COLO668 (cell line): ENCODE measurements around the gene FAM83F.
"Not testable (repeated sequence)": the region's sequence is repeated elsewhere in the genome, so short reads cannot be mapped to it uniquely, and the experiment has no call there.

Experiments used
- DNase-seq: peaks from one replicate; lab custom pipeline; 2025; ENCODE audit not compliant: unreplicated experiment; lab: John Stamatoyannopoulos, UW

The FAM83F gene

GRCh38 chr22:40014667-40015248 lies 20.0 kb downstream of the FAM83F start:
- no peak for DNase-seq

- no peak for DNase-seq
Measured at GRCh38 chr22:40015358-40015976, 20.7 kb downstream of the FAM83F start.

- DNase-seq, result no peak
Measured at GRCh38 chr22:40018051-40018450, 23.3 kb downstream of the FAM83F start.

GRCh38 chr22:40019100-40019499 lies 24.3 kb downstream of the FAM83F start:
- no peak for DNase-seq

- DNase-seq, result no peak
Measured at GRCh38 chr22:40020956-40021355, 26.2 kb downstream of the FAM83F start.

GRCh38 chr22:40021401-40022000 lies 26.7 kb downstream of the FAM83F start:
- peak; percentile 25 for DNase-seq

GRCh38 chr22:40022536-40023240 lies 27.9 kb downstream of the FAM83F start:
- DNase-seq, result no peak

GRCh38 chr22:40023341-40023841 lies 28.6 kb downstream of the FAM83F start:
- no peak for DNase-seq

GRCh38 chr22:40024201-40025061 lies 29.7 kb downstream of the FAM83F start:
- DNase-seq, result peak; percentile 81

- DNase-seq, result not testable (repeated sequence)
Measured at GRCh38 chr22:40025062-40025379, 30.3 kb downstream of the FAM83F start.

GRCh38 chr22:40025856-40026255 lies 31.1 kb downstream of the FAM83F start:
- no peak for DNase-seq

- no peak for DNase-seq
Measured at GRCh38 chr22:40026641-40027040, 31.9 kb downstream of the FAM83F start.

GRCh38 chr22:40027191-40028097 lies 32.7 kb downstream of the FAM83F start:
- no peak for DNase-seq

- DNase-seq, result no peak
Measured at GRCh38 chr22:40028098-40028425, 33.3 kb downstream of the FAM83F start.

GRCh38 chr22:40029189-40029890 lies 34.6 kb downstream of the FAM83F start:
- DNase-seq, result no peak

- no peak for DNase-seq
Measured at GRCh38 chr22:40030026-40030757, 35.4 kb downstream of the FAM83F start.

- no peak for DNase-seq
Measured at GRCh38 chr22:40030758-40031095, 36.0 kb downstream of the FAM83F start.

- DNase-seq, result no peak
Measured at GRCh38 chr22:40031766-40032470, 37.2 kb downstream of the FAM83F start.
